Activated CD8-positive, alpha-beta T cell treated with anti-CD3 and anti-CD28 coated beads for 36 hours (primary cell): ENCODE results near the gene SCO2. TPM values are rescaled to one million over a fixed set of nuclear protein-coding genes. Genes with fewer than 3 reads are reported as not detected.

Source experiments
- ATAC-seq: fragments of 200-7000 bp; cut with Tn5 transposase; one replicate; pipeline ENCODE4 v1.10.0; 2021; ENCODE audit warnings: mild to moderate bottlenecking, moderate library complexity
- CTCF ChIA-PET: fragments of 350-600 bp; sonication (Branson Sonifier 250); formaldehyde crosslinking; loops from one replicate; lab custom pipeline; 2021; ENCODE audit warnings: antibody characterized with exemption; lab: Charles Lee
- POLR2A ChIA-PET: fragments of 350-600 bp; sonication (Branson Sonifier 250); formaldehyde crosslinking; loops from one replicate; lab custom pipeline; 2021; ENCODE audit warnings: antibody characterized with exemption; lab: Charles Lee
- DNase-seq: peaks from one replicate; pipeline ENCODE4 v3.0.0-alpha.2; 2020
- H3K27ac Mint-ChIP-seq: one replicate; pipeline ENCODE4 v1.8.0; 2021; ENCODE audit warnings: mild to moderate bottlenecking, mixed read lengths
- H3K27me3 Mint-ChIP-seq: one replicate; pipeline ENCODE4 v1.8.0; 2021; ENCODE audit warnings: mixed read lengths
- H3K36me3 Mint-ChIP-seq: one replicate; pipeline ENCODE4 v1.8.0; 2021; ENCODE audit warnings: low read depth, mixed read lengths
- H3K4me1 Mint-ChIP-seq: one replicate; pipeline ENCODE4 v1.8.0; 2021; ENCODE audit warnings: low read depth, mixed read lengths
- H3K4me3 Mint-ChIP-seq: one replicate; pipeline ENCODE4 v1.8.0; 2021; ENCODE audit warnings: mild to moderate bottlenecking, moderate library complexity, mixed read lengths
- H3K9me3 Mint-ChIP-seq: one replicate; pipeline ENCODE4 v1.8.0; 2021; ENCODE audit warnings: mixed read lengths
- intact Hi-C: fragments of 100-400 bp; cut with micrococcal nuclease; formaldehyde crosslinking; loops from one replicate; pipeline ENCODE4 v1.10.0; 2022
- total RNA-seq, 2 experiments: library from RNA; stranded (reverse); gene quantifications; one replicate each; pipeline ENCODE4 v1.2.3, GENCODE V29; 2021
- TF ChIP-seq, protein P1 (sequence below): fragments of 200-600 bp; IDR thresholded peaks from one replicate; pipeline ENCODE4 v1.8.0; 2022; ENCODE audit warnings: antibody characterized with exemption, mild to moderate bottlenecking

Gene SCO2
- total RNA-seq, 2 experiments from 2014 or later = 2.7 TPM; not detected in 1

- intact Hi-C loops = no loop called here
- no peak for ATAC-seq
- no peaks in the 10 kb centered on the region for H3K27me3 Mint-ChIP-seq
- H3K36me3 Mint-ChIP-seq = peaks cover 21% of the 10 kb centered on the region
- TF ChIP-seq, protein P1, sequence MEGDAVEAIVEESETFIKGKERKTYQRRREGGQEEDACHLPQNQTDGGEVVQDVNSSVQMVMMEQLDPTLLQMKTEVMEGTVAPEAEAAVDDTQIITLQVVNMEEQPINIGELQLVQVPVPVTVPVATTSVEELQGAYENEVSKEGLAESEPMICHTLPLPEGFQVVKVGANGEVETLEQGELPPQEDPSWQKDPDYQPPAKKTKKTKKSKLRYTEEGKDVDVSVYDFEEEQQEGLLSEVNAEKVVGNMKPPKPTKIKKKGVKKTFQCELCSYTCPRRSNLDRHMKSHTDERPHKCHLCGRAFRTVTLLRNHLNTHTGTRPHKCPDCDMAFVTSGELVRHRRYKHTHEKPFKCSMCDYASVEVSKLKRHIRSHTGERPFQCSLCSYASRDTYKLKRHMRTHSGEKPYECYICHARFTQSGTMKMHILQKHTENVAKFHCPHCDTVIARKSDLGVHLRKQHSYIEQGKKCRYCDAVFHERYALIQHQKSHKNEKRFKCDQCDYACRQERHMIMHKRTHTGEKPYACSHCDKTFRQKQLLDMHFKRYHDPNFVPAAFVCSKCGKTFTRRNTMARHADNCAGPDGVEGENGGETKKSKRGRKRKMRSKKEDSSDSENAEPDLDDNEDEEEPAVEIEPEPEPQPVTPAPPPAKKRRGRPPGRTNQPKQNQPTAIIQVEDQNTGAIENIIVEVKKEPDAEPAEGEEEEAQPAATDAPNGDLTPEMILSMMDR = no peak
- H3K9me3 Mint-ChIP-seq = no peaks in the 10 kb centered on the region
- peaks cover under 1% of the 10 kb centered on the region for H3K4me1 Mint-ChIP-seq
- CTCF ChIA-PET = no interaction called here
- POLR2A ChIA-PET = interaction anchor here (4.0 kb wide), 1 partner anchor 13 kb away, joined by 12 read pairs; no protein-coding TSS in a partner anchor
- DNase-seq = no peak
- no peak overlapping the region for H3K27ac Mint-ChIP-seq
- no peak overlapping the region for H3K4me3 Mint-ChIP-seq
These were observed 43.2 kb upstream of the SCO2 start for GRCh38 chr22:50568626-50569025.

DNA sequence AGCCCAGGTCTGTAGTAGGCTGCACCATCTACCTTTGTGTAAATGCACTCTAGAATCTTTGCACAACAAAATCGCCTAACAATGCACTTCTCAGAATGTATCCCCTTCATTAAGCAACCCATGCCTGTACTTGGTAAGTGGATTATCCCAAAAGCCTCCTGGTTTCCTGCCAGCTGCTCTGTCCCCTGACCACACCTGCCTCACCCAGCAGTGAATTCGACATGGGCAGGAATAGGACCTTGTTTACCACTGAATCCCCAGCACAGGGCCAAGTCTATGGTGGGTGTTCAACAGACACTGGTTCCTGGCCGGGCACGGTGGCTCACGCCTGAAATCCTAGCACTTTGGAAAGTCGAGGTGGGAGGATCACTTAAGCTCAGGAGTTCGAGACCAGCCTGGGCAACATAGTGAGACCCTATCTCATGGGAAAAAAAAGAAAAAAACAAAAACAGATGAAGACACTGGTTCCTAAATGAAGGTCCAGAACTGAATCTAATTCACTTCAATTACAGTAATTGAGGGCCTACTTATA is 42.4 kb upstream of the SCO2 start:
- Mint-ChIP-seq H3K27me3 (no peaks in the 10 kb centered on the region), H3K4me3 (no peak overlapping the region), H3K9me3 (no peaks in the 10 kb centered on the region), H3K27ac (no peak overlapping the region), H3K36me3 (peaks cover 21% of the 10 kb centered on the region), H3K4me1 (peaks cover 6% of the 10 kb centered on the region)
- TF ChIP-seq, protein P1 = no peak
- ATAC-seq (no peak), DNase-seq (no peak)
- ChIA-PET POLR2A (interaction anchor here (4.0 kb wide), 1 partner anchor 14 kb away, joined by 12 read pairs; no protein-coding TSS in a partner anchor), CTCF (no interaction called here)
- intact Hi-C loops = no loop called here

- H3K4me3 Mint-ChIP-seq = peak overlapping the region; percentile 20
- no peaks in the 10 kb centered on the region for H3K9me3 Mint-ChIP-seq
- intact Hi-C loops = no loop called here
These were observed 38.9 kb upstream of the SCO2 start for GRCh38 chr22:50564289-50564688.

GRCh38 chr22:50563413-50564160 is 38.2 kb upstream of the SCO2 start:
- Mint-ChIP-seq H3K9me3 (no peaks in the 10 kb centered on the region), H3K36me3 (peaks cover 6% of the 10 kb centered on the region), H3K4me1 (peaks cover 15% of the 10 kb centered on the region), H3K27ac (peak overlapping the region; percentile 47), H3K4me3 (peak overlapping the region; percentile 83), H3K27me3 (no peaks in the 10 kb centered on the region)
- ChIA-PET CTCF (interaction anchor here (0.8 to 3.3 kb wide), 22 partner anchors 9 to 95 kb away, joined by 3 to 32 read pairs (median 5); partner anchors contain the start of genes CHKB, KLHDC7B, LMF2 and NCAPH2), POLR2A (interaction anchor here (0.6 to 4.4 kb wide), 15 partner anchors 9 to 57 kb away, joined by 3 to 36 read pairs (median 5); partner anchors contain the start of gene SCO2)
- TF ChIP-seq, protein P1 = no peak
- no peak for DNase-seq
- intact Hi-C loops = no loop called here
- ATAC-seq = no peak

More at GRCh38 chr22:50564289-50564688, 38.9 kb upstream of the SCO2 start:
- ChIA-PET POLR2A (interaction anchor here (1.0 to 4.4 kb wide), 10 partner anchors 8 to 57 kb away, joined by 3 to 36 read pairs (median 6); partner anchors contain the start of gene SCO2), CTCF (interaction anchor here (2.1 to 3.3 kb wide), 5 partner anchors 12 to 56 kb away, joined by 14 to 30 read pairs (median 23); partner anchors contain the start of gene SCO2)
- Mint-ChIP-seq H3K27ac (no peak overlapping the region), H3K36me3 (peaks cover 9% of the 10 kb centered on the region), H3K4me1 (peaks cover 15% of the 10 kb centered on the region), H3K27me3 (no peaks in the 10 kb centered on the region)
- no peak for DNase-seq
- no peak for ATAC-seq
- TF ChIP-seq, protein P1 = no peak
